ENCODE results near the gene SATB2. TPM values are rescaled to one million over a fixed set of nuclear protein-coding genes. Genes with fewer than 3 reads are reported as not detected.

The SATB2 gene
- total and polyA plus RNA-seq, 10 donors: 0.39 to 3.0 (median 2.6) TPM

DNA sequence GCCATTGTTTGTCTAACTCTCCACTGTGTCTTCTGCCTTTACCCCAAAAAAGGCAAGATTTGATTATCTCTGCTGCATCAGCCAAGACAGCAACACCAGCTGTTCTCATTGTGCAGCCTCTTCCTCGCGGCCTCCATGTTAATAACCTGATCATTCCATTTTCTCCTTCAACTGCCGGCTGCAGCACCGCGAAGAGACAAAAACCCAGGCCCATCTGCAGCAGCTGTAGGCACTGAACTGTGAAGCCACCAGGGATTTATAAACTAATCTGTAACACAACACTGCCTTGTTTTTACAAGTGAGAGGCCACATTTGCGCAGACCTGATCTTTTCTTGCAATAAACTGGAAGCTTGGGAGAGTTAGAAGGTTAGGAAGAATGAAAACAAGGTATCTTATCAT is 147.8 kb downstream of the SATB2 start:
- H3K27me3 ChIP-seq (replicated peaks in 1 of 7): no peaks in the 10 kb centered on the region
- no peak overlapping the region for H3K4me3 ChIP-seq
- intact Hi-C loops (cut with DNase I; ENCODE audit: low total_unique reads): no loop called here
- H3K9me3 ChIP-seq: no peaks in the 10 kb centered on the region
- H3K36me3 ChIP-seq: no peaks in the 10 kb centered on the region
- DNase-seq: no peak
- H3K4me1 ChIP-seq: no peaks in the 10 kb centered on the region
- TF ChIP-seq, protein P1, sequence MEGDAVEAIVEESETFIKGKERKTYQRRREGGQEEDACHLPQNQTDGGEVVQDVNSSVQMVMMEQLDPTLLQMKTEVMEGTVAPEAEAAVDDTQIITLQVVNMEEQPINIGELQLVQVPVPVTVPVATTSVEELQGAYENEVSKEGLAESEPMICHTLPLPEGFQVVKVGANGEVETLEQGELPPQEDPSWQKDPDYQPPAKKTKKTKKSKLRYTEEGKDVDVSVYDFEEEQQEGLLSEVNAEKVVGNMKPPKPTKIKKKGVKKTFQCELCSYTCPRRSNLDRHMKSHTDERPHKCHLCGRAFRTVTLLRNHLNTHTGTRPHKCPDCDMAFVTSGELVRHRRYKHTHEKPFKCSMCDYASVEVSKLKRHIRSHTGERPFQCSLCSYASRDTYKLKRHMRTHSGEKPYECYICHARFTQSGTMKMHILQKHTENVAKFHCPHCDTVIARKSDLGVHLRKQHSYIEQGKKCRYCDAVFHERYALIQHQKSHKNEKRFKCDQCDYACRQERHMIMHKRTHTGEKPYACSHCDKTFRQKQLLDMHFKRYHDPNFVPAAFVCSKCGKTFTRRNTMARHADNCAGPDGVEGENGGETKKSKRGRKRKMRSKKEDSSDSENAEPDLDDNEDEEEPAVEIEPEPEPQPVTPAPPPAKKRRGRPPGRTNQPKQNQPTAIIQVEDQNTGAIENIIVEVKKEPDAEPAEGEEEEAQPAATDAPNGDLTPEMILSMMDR (IDR thresholded peaks at IDR 0.05 in 8 of 11, conservative IDR thresholded peaks at IDR 0.05 in 3 of 11): no peak
- TF ChIP-seq POLR2A (IDR thresholded peaks at IDR 0.05) (no peak), POLR2AphosphoS5 (IDR thresholded peaks at IDR 0.05) (no peak)
- WGBS, 5 donors: 81 to 91% (median 83%) methylated on average over 6 of the region's 6 CpGs
- H3K27ac ChIP-seq: no peak overlapping the region

DNA sequence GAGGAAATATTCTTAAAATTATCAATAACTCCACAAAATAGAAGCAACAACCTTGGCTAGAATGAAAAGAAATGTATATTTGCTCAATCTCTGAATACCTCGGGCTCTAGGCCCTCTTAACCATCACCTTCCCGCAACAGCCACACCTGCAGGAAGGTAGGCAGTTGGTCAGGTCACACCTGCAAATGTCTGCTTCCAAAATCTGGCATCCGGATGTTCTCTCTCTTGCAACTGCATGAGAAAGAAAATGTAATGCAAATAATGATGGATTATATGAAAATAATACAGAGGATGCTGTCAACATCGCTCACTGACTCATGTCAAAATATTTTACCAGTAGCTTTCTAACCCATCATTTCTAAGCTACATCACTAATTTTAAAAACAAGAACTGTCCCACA is 148.3 kb downstream of the SATB2 start:
- Histone ChIP-seq H3K36me3 (no peaks in the 10 kb centered on the region), H3K9me3 (no peaks in the 10 kb centered on the region), H3K4me1 (no peaks in the 10 kb centered on the region), H3K4me3 (no peak overlapping the region), H3K27ac (no peak overlapping the region), H3K27me3 (replicated peaks in 1 of 7) (no peaks in the 10 kb centered on the region)
- no peak for DNase-seq
- TF ChIP-seq, protein P1 (IDR thresholded peaks at IDR 0.05 in 8 of 11, conservative IDR thresholded peaks at IDR 0.05 in 3 of 11): no peak
- no peak for TF ChIP-seq POLR2AphosphoS5 (IDR thresholded peaks at IDR 0.05)
- TF ChIP-seq POLR2A (IDR thresholded peaks at IDR 0.05): no peak
- WGBS, 5 donors: 84 to 89% (median 87%) methylated on average over 4 of the region's 4 CpGs
- intact Hi-C loops (cut with DNase I; ENCODE audit: low total_unique reads): no loop called here

DNA sequence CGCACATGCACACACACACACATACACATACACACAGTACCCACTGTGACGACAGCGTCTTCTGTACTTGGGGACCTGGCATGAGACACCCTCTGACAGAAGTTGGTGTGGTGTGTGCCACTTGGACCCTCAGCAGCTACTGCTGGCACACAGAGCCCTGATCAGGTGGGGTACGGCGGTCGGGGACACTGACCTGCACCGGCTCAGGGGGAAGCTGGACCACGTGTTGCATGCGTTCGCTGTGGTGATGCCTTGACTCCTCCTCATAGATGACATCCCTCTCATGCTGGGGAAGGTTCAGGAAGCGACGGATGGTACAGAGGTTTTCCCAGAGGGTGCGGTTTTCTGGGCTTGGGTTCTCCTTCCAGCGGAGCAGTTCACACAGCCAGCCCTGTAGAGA is 149.2 kb downstream of the SATB2 start:
- 89 to 100% (median 94%) methylated on average over 6 to 14 of the region's 14 CpGs for WGBS, 5 donors
- no peaks in the 10 kb centered on the region for H3K27me3 ChIP-seq (replicated peaks in 1 of 7)
- H3K36me3 ChIP-seq: no peaks in the 10 kb centered on the region
- H3K4me1 ChIP-seq: no peaks in the 10 kb centered on the region
- no peak overlapping the region for H3K27ac ChIP-seq
- DNase-seq: no peak
- intact Hi-C loops (cut with DNase I; ENCODE audit: low total_unique reads): no loop called here
- H3K4me3 ChIP-seq: no peak overlapping the region
- TF ChIP-seq POLR2A (IDR thresholded peaks at IDR 0.05) (no peak), POLR2AphosphoS5 (IDR thresholded peaks at IDR 0.05) (no peak)
- TF ChIP-seq, protein P1 (IDR thresholded peaks at IDR 0.05 in 8 of 11, conservative IDR thresholded peaks at IDR 0.05 in 3 of 11): no peak
- no peaks in the 10 kb centered on the region for H3K9me3 ChIP-seq

DNA sequence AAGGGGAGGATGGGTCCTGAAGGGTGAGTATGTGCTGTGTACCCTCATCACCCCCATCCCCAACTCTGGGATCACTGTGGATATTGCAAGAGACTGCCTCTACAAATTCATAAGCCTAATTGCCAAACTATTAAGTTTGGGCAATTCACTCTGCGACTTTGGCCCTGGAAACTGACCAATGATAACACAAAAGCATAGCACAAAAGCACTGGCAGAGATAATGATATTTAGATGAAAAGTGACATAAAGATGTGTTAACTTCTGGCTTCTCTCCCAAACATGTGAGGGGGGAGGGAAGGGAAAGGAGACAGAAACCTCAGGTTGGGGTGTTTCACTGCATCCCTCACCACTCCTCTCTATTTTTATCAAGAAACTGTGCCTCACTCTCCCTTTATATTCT is 150.3 kb downstream of the SATB2 start:
- Histone ChIP-seq H3K36me3 (no peaks in the 10 kb centered on the region), H3K9me3 (no peaks in the 10 kb centered on the region), H3K4me3 (no peak overlapping the region), H3K4me1 (no peaks in the 10 kb centered on the region), H3K27me3 (replicated peaks in 1 of 7) (no peaks in the 10 kb centered on the region), H3K27ac (no peak overlapping the region)
- TF ChIP-seq POLR2AphosphoS5 (IDR thresholded peaks at IDR 0.05) (no peak), POLR2A (IDR thresholded peaks at IDR 0.05) (no peak)
- TF ChIP-seq, protein P1 (IDR thresholded peaks at IDR 0.05 in 8 of 11, conservative IDR thresholded peaks at IDR 0.05 in 3 of 11): no peak
- WGBS, 5 donors: 53 to 93% (median 83%) methylated on average over 1 of the region's 1 CpG
- DNase-seq: no peak
- intact Hi-C loops (cut with DNase I; ENCODE audit: low total_unique reads): no loop called here

All from spleen (tissue), 11 donors.